Peyer's patch (tissue), 4 donors: Measurements from ENCODE around the gene BCAS3.

ENCODE experiments used
- CTCF ChIP-seq, 6 experiments: fragments of 450-650 bp in 4 of 6; fragments of 200-600 bp in 2 of 6; sonication (generic) in 1 of 6; IDR thresholded peaks; one replicate each; pipeline ENCODE4 v1.5.1; 2017 to 2019; ENCODE audit warnings: antibody characterized with exemption in 6 of 6, mild to moderate bottlenecking in 3 of 6, moderate library complexity in 1 of 6
- POLR2A ChIP-seq, 2 donors: fragments of 450-650 bp; IDR thresholded peaks; one replicate each; pipeline ENCODE4 v1.5.1; 2017; ENCODE audit warnings: antibody characterized with exemption in 2 of 2, mild to moderate bottlenecking in 2 of 2, moderate library complexity in 2 of 2

GRCh38 chr17:60641810-60642220 is 35.8 kb upstream of the BCAS3 start:
- TF ChIP-seq CTCF (IDR thresholded peaks at IDR 0.05) (peak in 4 of 6 experiments; percentile 23 to 52 (median 40)), POLR2A (IDR thresholded peaks at IDR 0.05) (no peak)
